ENCODE measurements around the gene INSYN1. TPM values are rescaled to one million over a fixed set of nuclear protein-coding genes. Genes with fewer than 3 reads are reported as not detected.

Gene INSYN1
- total RNA-seq, 4 donors from 2014 or later, result 22.7 to 70.1 (median 45.7) TPM

GRCh38 chr15:73727330-73727976 is 25.7 kb downstream of the INSYN1 start:
- Histone ChIP-seq H3K27ac (no peak overlapping the region), H3K27me3 (no peaks in the 10 kb centered on the region), H3K36me3 (no peaks in the 10 kb centered on the region), H3K4me1 (no peaks in the 10 kb centered on the region), H3K9me3 (no peaks in the 10 kb centered on the region), H3K4me3 (no peak overlapping the region)
- WGBS, result 98% methylated on average over 6 of the region's 7 CpGs
- DNase-seq (ENCODE audit: low spot score in 2 of 2), result no peak
- no peak for TF ChIP-seq POLR2A (IDR thresholded peaks at IDR 0.05)
- no peak for TF ChIP-seq CTCF (IDR thresholded peaks at IDR 0.05)
- no peak for TF ChIP-seq EP300 (IDR thresholded peaks at IDR 0.05)
- no peak for TF ChIP-seq POLR2AphosphoS5 (IDR thresholded peaks at IDR 0.05)

GRCh38 chr15:73724212-73724611 is 28.9 kb downstream of the INSYN1 start:
- no peak overlapping the region for H3K4me3 ChIP-seq
- no peaks in the 10 kb centered on the region for H3K36me3 ChIP-seq
- DNase-seq (ENCODE audit: low spot score in 2 of 2), result no peak
- no peak overlapping the region for H3K27ac ChIP-seq
- no peaks in the 10 kb centered on the region for H3K4me1 ChIP-seq
- H3K9me3 ChIP-seq, result no peaks in the 10 kb centered on the region
- WGBS, result 77% methylated on average over 3 of the region's 3 CpGs
- H3K27me3 ChIP-seq, result no peaks in the 10 kb centered on the region
- TF ChIP-seq EP300 (IDR thresholded peaks at IDR 0.05) (no peak), POLR2A (IDR thresholded peaks at IDR 0.05) (no peak), POLR2AphosphoS5 (IDR thresholded peaks at IDR 0.05) (no peak), CTCF (IDR thresholded peaks at IDR 0.05) (no peak)

GRCh38 chr15:73723191-73723590 is 30.0 kb downstream of the INSYN1 start:
- TF ChIP-seq POLR2A (IDR thresholded peaks at IDR 0.05), result no peak
- no peak for TF ChIP-seq EP300 (IDR thresholded peaks at IDR 0.05)
- no peak for TF ChIP-seq POLR2AphosphoS5 (IDR thresholded peaks at IDR 0.05)
- TF ChIP-seq CTCF (IDR thresholded peaks at IDR 0.05), result no peak
- Histone ChIP-seq H3K36me3 (no peaks in the 10 kb centered on the region), H3K9me3 (no peaks in the 10 kb centered on the region), H3K4me1 (no peaks in the 10 kb centered on the region), H3K4me3 (no peak overlapping the region), H3K27me3 (no peaks in the 10 kb centered on the region), H3K27ac (no peak overlapping the region)
- DNase-seq (ENCODE audit: low spot score in 2 of 2), result no peak
- WGBS, result 54% methylated on average over 4 of the region's 4 CpGs

GRCh38 chr15:73722425-73722824 is 30.7 kb downstream of the INSYN1 start:
- TF ChIP-seq EP300 (IDR thresholded peaks at IDR 0.05), result no peak
- TF ChIP-seq POLR2A (IDR thresholded peaks at IDR 0.05), result no peak
- no peak for TF ChIP-seq POLR2AphosphoS5 (IDR thresholded peaks at IDR 0.05)
- TF ChIP-seq CTCF (IDR thresholded peaks at IDR 0.05), result no peak
- no peaks in the 10 kb centered on the region for H3K36me3 ChIP-seq
- 100% methylated on average over 2 of the region's 3 CpGs for WGBS
- H3K27ac ChIP-seq, result no peak overlapping the region
- no peak for DNase-seq (ENCODE audit: low spot score in 2 of 2)
- H3K4me3 ChIP-seq, result no peak overlapping the region
- H3K9me3 ChIP-seq, result no peaks in the 10 kb centered on the region
- H3K27me3 ChIP-seq, result no peaks in the 10 kb centered on the region
- no peaks in the 10 kb centered on the region for H3K4me1 ChIP-seq

- H3K4me1 ChIP-seq, result no peaks in the 10 kb centered on the region
- WGBS, result 93% methylated on average over 4 of the region's 4 CpGs
Observed at GRCh38 chr15:73718694-73719093, 34.5 kb downstream of the INSYN1 start.

More at GRCh38 chr15:73718694-73719093, 34.5 kb downstream of the INSYN1 start:
- Histone ChIP-seq H3K27ac (no peak overlapping the region), H3K4me3 (no peak overlapping the region), H3K27me3 (no peaks in the 10 kb centered on the region), H3K36me3 (peaks cover 8% of the 10 kb centered on the region), H3K9me3 (no peaks in the 10 kb centered on the region)
- TF ChIP-seq CTCF (IDR thresholded peaks at IDR 0.05) (no peak), EP300 (IDR thresholded peaks at IDR 0.05) (no peak), POLR2AphosphoS5 (IDR thresholded peaks at IDR 0.05) (no peak), POLR2A (IDR thresholded peaks at IDR 0.05) (no peak)
- DNase-seq (ENCODE audit: low spot score in 2 of 2), result no peak
